HG02970 (cell line): ENCODE results near the gene MPZL1.
A peak's percentile ranks its signal among the peaks of the same experiment; 100 is the strongest.
"Not testable (repeated sequence)": the region's sequence is repeated elsewhere in the genome, so short reads cannot be mapped to it uniquely, and the experiment has no call there.

Experiments used
- ATAC-seq: cut with Tn5 transposase; IDR thresholded peaks from one replicate; pipeline ENCODE4 v1.9.1; 2021; ENCODE audit warnings: mild to moderate bottlenecking, moderate library complexity, moderate number of reproducible peaks; ENCODE audit not compliant: unreplicated experiment, low FRiP score

Gene MPZL1

DNA sequence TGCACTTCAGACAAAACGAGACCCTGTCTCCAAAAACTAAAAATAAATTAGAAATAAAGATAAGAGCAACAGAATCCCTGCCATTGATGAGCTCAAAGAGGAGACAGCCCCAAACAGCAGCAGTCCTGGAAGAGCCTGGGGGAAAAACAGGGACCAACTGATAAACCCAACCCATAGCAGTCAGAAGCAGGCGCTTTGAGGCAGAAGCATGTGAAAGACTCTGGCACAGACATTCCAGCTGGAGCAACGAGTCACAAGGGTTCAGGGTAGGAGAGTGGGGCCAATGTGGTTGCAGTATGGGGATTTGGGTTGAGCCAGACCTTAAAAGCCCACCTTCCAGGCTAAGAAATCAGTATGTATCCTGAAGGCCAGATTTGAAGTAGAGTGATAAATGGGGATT lies 78.5 kb downstream of the MPZL1 start:
- ATAC-seq, result no peak

DNA sequence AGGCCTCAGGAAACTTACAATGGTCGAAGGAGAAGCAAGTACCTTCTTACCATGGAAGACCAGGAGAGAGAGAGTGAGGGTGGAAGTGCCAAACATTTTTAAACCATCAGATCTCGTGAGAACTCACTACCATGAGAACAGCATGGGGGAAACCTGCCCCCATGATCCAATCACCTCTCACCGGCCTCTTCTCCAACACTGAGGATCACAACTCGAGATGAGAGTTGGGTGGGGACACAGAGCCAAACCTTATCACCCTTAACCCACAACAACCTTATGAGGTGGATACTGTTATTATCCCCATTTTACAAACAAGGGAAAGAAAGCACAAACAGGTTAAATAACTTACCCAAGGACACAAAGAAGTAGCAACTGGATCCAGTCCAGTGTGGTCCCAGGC lies 80.5 kb downstream of the MPZL1 start:
- ATAC-seq, result no peak

DNA sequence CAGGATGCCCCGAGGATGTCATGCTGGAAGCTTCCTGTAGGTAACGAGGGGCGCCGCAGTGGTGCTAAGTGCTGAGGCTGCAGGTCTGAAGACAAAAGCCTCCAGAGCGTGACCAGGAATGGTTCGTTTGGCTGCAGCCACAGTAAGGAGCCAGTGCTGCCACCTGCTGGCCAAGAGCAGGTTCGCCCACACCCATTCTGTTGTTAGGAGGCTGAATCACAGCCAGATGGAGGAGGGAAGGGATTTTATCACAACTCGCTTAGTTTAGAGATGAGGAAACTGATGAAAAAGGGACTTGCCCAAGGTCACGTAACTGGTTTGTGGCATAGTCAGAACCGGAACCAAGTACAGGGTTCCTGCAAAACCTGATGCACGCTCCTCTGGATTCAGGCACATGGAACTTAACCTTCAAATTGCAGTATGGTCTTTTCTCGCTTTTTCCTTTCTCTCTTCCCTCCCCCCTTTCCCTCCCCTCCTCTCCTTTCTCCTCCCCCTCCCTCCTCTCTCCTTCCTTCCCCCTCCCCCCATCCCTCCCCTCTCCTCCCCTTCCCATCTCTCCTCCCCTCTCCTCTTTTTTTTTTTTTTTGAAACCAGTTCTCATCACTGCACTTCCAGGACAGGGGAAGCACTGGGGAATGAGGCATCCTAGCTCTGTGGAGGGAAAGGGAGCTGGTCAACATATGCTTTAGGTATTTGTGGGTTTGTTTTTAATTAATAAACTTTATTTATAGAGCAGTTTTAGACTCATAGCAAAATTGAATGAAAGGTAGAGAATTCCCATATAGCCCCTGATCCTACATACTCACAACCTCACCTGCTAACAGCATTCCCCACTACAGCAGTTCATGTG lies 81.8 kb downstream of the MPZL1 start:
- ATAC-seq, result peak; percentile 91

DNA sequence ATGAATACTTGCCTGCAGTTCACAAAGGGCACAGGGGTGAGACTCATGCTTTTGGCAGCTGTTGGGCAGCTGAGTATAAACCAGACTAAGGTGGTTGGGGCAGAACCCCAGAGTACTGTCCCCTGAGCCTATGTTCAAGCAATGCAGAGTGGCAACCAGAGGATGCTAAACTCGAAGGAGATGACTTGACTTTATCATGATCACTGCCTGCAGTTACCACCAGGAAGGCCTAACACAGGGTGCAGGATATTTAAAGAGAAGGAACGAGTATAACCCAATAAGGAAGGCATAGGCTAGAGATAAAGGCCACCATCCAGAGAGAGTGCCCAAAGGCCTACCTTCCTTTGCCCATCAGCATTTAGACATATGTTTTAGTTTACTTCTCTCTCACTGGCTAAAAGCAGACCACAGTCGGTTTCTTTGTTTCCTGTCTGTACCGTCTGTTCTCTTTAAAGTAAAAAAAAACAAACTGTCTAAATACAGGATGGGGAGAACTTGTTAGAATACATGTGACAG lies 83.3 kb downstream of the MPZL1 start:
- ATAC-seq, result no peak

DNA sequence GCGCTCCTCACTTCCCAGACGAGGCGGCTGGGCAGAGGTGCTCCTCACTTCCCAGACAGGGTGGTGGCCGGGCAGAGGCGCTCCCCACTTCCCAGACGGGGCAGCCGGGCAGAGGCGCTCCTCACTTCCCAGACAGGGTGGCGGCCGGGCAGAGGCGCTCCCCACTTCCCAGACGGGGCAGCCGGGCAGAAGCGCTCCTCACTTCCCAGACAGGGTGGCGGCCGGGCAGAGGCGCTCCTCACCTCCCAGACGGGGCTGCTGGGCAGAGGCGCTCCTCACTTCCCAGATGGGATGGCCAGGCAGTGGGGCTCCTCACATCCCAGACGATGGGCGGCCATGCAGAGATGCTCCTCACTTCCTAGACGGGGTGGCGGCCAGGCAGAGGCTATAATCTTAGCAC lies 84.5 kb downstream of the MPZL1 start:
- not testable (repeated sequence) for ATAC-seq

DNA sequence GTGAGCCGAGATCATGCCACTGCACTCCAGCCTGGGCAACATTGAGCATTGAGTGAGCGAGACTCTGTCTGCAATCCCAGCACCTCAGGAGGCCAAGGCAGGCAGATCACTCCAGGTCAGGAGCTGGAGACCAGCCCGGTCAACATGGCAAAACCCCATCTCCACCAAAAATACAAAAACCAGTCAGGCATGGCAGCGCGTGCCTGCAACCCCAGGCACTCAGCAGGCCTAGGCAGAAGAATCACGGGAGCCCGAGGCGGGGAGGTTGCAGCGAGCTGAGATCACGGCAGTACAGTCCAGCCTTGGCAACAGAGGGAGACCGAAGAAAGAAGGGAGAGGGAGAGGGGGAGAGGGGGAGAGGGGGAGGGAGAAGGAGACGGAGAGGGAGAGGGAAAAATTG lies 84.9 kb downstream of the MPZL1 start:
- ATAC-seq, result not testable (repeated sequence)

DNA sequence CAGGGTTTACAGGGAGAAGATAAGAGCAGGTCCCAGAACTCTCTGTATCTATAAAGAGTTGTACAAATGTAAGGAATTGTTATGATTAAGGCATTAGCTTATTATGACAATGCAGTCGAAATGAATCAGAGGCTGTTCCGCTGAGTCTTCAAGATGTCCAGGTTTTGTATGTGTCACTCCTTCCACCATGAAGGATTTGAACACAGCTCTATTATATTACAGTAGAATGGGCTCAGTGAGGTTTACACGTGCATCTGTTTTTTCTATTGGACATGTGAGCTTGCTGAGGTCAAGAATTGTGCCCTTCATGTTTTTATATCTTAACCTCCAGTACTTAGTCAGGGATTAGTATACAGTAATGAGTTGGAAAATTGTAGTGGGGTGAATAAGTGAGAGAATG lies 86.3 kb downstream of the MPZL1 start:
- no peak for ATAC-seq

DNA sequence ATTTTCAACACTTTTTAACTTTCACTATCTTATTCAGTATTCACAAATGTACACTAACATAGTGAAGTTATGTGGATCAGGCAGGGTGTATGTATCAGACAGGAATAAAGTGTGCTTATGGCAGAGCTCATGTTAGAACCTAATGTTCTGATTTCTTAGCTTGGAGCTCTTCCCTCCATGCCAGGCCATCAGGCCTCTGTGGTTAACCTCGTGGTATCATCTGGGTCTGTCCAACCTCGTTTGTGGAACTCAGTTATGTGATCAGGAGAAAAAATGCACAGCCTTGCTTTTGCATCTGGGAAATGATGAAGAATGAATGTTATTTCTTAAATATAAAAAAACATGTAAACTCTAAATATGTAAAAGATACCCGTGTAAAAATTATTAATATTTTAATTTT lies 86.9 kb downstream of the MPZL1 start:
- no peak for ATAC-seq

DNA sequence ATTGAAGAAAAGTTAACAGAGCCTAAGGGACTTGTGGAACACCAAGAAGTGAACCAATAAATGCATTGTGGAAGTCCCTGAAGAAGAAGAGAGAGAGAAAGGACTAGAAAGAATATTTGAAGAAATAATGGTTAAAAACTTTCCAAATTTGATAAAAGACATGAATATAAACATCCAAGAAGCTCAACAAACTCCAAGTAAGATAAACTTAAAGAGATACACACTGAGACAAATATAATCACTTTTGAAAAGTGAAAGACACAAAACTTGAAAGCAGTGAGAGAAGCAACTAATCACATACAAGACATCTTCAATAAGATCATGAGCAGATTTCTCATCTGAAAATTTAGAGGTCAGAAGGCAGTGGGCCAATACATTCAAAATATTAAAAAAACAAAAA lies 91.2 kb downstream of the MPZL1 start:
- no peak for ATAC-seq

DNA sequence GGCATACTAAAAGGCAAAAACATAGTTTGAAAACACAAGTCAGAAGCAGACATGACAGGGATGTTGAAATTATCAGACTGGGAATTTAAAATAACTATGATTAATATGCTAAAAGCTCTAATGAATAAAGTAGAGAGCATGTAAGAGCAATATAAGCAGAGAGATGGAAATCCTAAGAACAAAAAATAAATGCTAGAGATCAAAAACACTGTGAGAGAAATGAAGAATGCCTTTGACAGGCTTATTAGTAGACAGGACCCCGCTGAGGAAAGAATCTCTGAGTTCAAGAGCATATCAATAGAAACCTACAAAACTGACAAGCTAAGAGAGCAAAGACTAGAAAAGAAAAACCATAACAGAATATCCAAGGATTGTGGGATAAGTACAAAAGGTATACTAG lies 93.9 kb downstream of the MPZL1 start:
- ATAC-seq, result no peak

DNA sequence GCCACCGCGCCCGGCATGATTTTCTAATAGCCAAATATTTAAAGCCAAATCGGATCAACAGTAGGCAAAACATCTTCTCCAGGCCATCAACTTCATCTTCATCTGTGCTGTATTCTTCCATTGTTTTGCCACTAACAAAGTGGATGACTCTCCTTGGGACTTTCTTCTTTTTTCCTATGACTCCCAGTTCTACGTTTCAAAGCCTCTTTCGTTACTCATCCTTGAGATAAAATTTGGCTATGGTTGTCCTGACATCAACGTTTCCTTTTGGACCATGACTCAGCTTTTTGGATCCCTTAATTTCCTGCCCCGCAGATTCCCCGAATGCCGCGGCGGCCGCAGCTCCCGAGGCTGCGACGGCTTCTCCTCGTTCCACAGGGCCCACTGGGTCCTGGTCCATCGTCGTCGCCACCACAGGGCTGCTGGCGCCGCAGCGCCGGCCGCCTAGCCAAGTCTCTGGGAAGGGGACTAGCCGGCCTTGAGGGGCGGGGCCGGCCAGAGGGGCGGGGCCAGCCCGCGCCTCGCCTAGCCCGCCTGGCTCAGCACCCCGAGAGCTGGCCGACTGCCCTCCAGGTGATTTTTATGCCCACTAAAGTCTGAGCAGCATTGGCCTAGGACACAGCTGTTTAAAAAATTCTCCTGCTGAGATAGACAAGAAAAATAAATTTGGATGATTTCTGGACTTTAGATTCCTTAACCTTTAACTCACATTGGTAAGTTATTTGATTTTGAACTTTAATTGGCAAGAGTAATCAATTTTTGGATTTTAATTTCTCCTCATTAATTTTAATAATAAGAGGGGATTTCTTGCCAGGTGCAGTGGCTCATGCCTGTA lies 98.3 kb downstream of the MPZL1 start:
- ATAC-seq, result no peak

DNA sequence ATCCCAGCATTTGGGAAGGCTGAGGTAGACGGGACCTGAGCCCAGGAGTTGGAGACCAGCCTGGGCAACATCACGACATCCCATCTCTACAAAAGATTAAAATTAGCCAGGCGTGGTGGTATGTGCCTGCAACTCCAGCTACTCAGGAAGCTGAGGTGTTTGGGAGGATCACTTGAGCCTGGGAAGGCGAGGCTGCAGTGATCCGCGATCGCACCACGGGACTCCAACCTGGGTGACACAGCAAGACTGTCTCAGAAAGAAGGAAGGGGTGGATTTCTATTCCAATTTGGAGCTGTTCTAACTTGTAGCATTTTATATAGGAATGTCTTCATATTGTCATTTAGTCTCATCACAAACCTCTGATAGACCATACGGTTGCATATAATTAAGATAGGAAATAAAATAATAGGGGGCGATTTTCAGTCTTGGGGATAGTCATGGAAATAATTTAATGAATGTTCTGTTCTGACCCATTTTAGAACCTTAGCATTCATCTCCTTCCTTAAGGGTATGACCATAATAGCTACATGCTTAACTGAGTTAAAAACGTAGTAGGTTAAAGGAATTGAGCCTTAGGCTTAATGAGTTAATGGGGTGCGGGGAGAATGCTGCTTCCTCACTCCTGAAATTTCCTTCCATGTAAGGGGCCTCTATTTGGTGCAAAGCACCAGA lies 99.0 kb downstream of the MPZL1 start:
- no peak for ATAC-seq

DNA sequence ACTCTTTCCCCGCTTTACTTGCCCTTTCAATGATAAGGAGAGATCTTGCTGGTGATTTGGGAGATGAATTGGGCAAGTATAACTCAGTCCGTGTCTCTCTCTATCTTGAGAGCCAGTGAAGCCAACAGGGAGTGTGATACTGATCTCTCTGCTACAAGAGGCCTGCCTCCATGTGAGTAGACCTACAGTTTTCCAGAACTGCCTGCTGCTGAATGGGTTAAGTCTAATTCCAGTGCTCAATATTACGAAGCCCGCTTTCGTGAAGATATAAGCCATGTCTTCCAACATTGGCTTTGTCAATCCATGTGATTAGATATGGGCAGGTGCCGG lies 99.5 kb downstream of the MPZL1 start:
- ATAC-seq, result no peak

DNA sequence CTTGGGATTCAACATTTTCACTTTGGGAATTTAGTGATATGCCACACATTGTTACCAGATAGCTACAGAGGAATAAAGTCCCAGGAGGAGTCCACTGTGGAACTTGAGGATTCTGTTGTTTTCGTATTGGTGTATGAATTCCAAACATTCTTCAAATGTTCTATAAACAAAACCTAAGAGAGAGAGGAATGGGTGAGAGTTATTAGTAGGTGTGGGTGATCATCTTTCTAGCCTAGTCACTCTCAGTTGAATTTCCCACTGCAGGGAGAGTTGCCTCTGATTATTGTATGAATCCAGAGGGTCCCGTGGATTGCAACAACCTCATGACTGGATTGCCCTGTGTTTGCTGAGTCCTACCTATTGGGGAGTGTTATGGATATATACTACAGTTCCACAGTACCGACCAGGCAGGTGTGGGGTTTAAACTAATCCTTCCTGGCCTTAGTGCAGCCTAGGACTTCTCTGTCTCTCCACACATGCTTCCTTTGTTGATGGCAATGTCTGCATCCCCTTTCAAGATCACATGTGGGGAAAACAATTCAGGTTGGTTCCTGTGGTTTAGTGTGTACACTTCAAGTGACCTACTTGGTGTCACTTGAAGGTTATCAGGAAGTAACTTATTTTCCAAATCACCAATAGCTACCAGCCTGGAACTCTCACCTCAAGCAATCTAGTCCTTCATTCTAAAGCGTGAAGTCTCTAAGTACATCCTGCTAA lies 100.3 kb downstream of the MPZL1 start:
- ATAC-seq, result no peak

DNA sequence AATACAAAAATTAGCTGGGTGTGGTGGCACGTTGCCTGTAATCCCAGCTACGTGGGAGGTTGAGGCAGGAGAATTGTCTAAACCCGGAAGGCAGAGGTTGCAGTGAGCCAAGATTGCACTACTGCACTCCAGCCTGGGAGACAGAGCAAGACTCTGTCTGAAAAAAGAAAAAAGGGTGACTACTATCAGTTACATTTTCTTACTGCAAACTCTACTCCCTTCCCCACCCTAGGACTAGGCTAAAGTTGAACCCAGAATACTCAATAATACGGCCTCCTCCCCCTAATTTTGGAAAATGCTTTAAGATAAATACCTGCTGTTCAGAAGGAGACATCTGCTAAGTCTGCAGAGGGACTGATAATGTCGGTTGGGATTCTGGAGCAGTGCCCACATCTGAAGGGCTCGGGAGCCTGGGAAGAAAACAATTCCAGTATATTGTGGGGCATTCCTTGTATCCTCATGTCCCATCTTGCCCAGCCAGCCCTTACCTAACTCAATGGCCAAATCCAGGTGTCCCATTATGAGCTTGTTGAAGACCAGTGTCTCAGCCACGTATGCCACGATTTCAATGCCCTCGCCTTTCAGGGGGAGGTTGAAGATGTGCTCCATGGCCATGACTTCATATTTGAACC lies 102.5 kb downstream of the MPZL1 start:
- no peak for ATAC-seq

DNA sequence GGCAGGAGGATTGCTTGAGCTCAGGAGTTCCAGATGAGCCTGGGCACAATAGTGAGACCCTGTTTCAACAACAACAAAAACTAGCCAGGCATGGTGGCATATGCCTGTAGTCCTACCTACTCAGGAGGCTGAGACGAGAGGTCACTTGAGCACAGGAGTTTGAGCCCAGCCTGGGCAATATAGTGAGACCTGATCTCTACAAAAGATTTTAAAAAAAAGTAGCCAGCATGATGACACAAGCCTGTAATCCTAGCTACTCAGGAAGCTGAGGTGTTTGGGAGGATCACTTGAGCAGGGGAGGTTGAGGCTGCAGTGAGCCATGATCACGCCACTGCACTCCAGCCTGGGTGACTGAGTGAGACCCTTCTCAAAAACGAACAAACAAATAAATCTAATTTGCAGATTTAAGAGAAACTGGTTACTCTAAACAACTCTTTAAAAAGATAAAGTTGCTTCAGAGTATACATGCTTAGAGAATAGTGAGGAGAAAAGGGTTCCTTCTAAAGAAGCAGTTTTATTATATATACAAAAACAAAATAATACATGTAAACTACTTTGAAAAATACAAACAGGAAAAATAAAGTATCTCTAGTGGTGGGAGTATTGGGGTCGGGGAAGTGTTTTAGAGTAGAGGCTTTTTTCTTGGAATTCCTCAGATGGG lies 103.8 kb downstream of the MPZL1 start:
- no peak for ATAC-seq

DNA sequence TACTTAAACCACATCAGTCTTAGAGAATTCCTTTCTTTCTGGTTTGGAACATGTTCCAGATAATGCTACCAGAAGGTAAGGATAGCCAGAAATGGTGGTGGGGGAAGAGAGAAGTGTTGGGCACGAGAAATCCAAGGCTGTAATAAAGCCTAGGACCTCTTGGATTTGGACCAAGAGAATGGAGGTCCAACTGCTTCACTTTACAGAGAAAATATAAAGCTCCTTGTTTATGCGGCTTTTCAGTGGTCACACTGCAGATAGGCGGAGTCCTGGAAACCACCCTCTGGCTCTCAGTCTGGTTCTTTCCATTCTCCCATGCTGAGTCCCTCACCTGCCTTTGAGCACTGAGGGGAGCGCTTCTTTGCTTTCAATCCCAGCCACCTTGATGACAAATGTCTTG lies 104.3 kb downstream of the MPZL1 start:
- ATAC-seq, result no peak

DNA sequence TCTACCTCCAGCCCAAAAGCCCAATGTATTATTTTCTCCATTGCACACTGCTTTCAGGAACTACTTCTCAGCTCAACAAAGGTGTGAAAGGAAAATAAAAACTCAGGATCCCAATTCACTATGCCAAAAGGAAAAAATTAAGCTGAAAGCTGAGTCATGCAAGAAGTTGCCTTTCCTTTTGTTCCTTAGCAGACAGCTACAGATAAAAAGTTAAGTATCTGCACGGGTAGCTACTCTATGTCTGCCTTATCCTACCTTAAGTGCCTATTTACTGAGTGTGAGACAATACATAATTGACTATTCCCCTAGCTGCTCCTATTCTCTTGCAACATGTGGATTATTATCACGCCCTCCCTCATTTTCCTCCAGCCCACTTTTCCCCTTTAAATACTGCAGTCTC lies 108.1 kb downstream of the MPZL1 start:
- no peak for ATAC-seq

DNA sequence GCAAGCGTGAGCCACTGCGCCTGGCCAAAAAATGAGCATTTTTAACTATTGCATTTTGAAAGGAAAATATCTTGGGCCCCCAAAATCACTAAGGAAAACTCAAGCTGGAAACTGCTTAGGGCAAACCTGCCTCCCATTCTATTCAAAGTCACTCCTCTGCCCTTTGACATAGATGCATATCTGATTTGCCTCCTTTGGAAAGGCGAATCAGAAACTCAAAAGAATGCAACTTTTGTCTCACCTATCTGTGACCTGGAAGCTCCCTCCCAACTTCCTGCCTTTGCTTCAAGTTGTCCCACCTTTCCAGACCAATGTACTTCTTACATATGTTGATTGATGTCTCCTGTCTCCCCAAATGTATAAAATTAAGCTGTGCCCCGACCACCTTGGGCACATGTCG lies 108.9 kb downstream of the MPZL1 start:
- ATAC-seq, result not testable (repeated sequence)

DNA sequence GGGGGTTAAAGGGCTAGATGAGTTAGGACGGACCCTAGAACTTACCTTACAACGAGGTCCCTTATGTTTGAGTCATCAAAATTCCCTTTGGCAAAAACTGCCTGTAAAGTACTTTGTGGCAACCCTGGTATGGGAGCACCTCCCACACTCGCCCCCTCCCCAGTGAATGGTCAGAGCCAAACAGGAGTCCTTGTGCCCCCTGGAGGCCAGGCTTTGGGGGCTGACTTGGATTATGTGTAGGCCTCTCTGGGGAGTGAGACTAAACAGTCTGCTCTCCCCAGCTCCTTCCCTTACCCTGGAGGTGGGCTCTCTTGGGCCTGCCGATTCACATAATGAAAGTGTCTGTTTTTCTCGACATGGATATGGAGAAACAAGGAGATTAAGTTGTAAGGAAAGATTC lies 110.9 kb downstream of the MPZL1 start:
- no peak for ATAC-seq
